IMR-90 (cell line): ENCODE data around the gene E2F4. TPM values are rescaled to one million over a fixed set of nuclear protein-coding genes. Genes with fewer than 3 reads are reported as not detected.

ENCODE experiments used
- ATAC-seq: fragments of 200-7000 bp; cut with Tn5 transposase; 2 replicates; pipeline ENCODE4 v1.9.1; 2020; ENCODE audit warnings: low read depth, mild to moderate bottlenecking, moderate library complexity
- BruUV-seq: library from RNA; stranded (reverse); fragments of 400-500 nt; replicated peaks from 2 replicates; lab custom pipeline; 2021; lab: Mats Ljungman, UMichigan
- CTCF ChIA-PET: fragments of 300-600 bp; formaldehyde crosslinking; extraction: SDS; loops from one replicate; lab custom pipeline; 2021; ENCODE audit warnings: antibody characterized with exemption; lab: Yijun Ruan, JAX
- POLR2A ChIA-PET: fragments of 300-600 bp; sonication (Branson Sonifier 250); formaldehyde crosslinking; loops from one replicate; lab custom pipeline; 2022; ENCODE audit warnings: antibody characterized with exemption; ENCODE audit not compliant: unreplicated experiment; lab: Charles Lee
- DNase-seq: peaks from one replicate; pipeline ENCODE4 v3.0.0; 2013
- H2AFZ ChIP-seq: replicated peaks from 2 replicates; pipeline ENCODE3; 2013; ENCODE audit warnings: low read length, mild to moderate bottlenecking; ENCODE audit not compliant: poor library complexity
- H2AK5ac ChIP-seq: 2 replicates; pipeline ENCODE4 v1.6.1; 2013; ENCODE audit warnings: low read depth, low read length, inconsistent platforms
- H2AK9ac ChIP-seq: replicated peaks from 2 replicates; pipeline ENCODE3; 2013; ENCODE audit warnings: mild to moderate bottlenecking, low read depth, low read length, moderate library complexity; ENCODE audit not compliant: poor library complexity
- H2BK120ac ChIP-seq: 2 replicates; pipeline ENCODE4 v1.6.1; 2013; ENCODE audit warnings: low read depth, low read length, inconsistent platforms
- H2BK15ac ChIP-seq: 3 replicates; pipeline ENCODE4 v1.6.1; 2013; ENCODE audit warnings: low read depth, low read length, inconsistent platforms
- H2BK20ac ChIP-seq: 2 replicates; pipeline ENCODE4 v1.6.1; 2013; ENCODE audit warnings: low read depth, mild to moderate bottlenecking, inconsistent platforms, low read length, moderate library complexity
- H2BK5ac ChIP-seq: 2 replicates; pipeline ENCODE4 v1.6.1; 2013; ENCODE audit warnings: mild to moderate bottlenecking, low read depth, low read length, inconsistent platforms; ENCODE audit not compliant: poor library complexity, severe bottlenecking
- H3K14ac ChIP-seq: replicated peaks from 2 replicates; pipeline ENCODE4 v1.6.1; 2013; ENCODE audit warnings: low read depth, low read length, inconsistent platforms
- H3K18ac ChIP-seq: 2 replicates; pipeline ENCODE4 v1.6.1; 2013; ENCODE audit warnings: low read depth, low read length, control low read depth
- H3K23ac ChIP-seq: 2 replicates; pipeline ENCODE4 v1.6.1; 2013; ENCODE audit warnings: low read depth, low read length, inconsistent platforms
- H3K27ac ChIP-seq: 2 replicates; pipeline ENCODE4 v1.5.1; 2013; ENCODE audit warnings: mild to moderate bottlenecking, control low read depth, low read length; ENCODE audit not compliant: insufficient read depth
- H3K27me3 ChIP-seq: 2 replicates; pipeline ENCODE4 v1.6.1; 2013; ENCODE audit warnings: low read length; ENCODE audit not compliant: control insufficient read depth, insufficient read depth
- H3K36me3 ChIP-seq: 2 replicates; pipeline ENCODE4 v1.6.1; 2013; ENCODE audit warnings: low read length, mixed read lengths; ENCODE audit not compliant: control insufficient read depth, insufficient read depth
- H3K4ac ChIP-seq: 2 replicates; pipeline ENCODE4 v1.6.1; 2013; ENCODE audit warnings: low read depth, low read length, inconsistent platforms
- H3K4me1 ChIP-seq: 2 replicates; pipeline ENCODE4 v1.6.1; 2013; ENCODE audit warnings: low read length, mixed read lengths; ENCODE audit not compliant: control insufficient read depth, insufficient read depth
- H3K4me2 ChIP-seq: 2 replicates; pipeline ENCODE4 v1.6.1; 2013; ENCODE audit warnings: low read depth, mild to moderate bottlenecking, control low read depth, low read length, moderate library complexity
- H3K4me3 ChIP-seq: 2 replicates; pipeline ENCODE4 v1.5.1; 2013; ENCODE audit warnings: low read depth, mild to moderate bottlenecking, control low read depth, low read length, moderate library complexity; ENCODE audit not compliant: insufficient read depth
- H3K56ac ChIP-seq: 2 replicates; pipeline ENCODE4 v1.6.1; 2013; ENCODE audit warnings: low read length, inconsistent platforms; ENCODE audit not compliant: insufficient read depth; ENCODE audit errors: extremely low read depth
- H3K79me1 ChIP-seq, 2 experiments: 2 replicates each; pipeline ENCODE4 v1.6.1; 2013; ENCODE audit warnings: low read length in 2 of 2, inconsistent platforms in 1 of 2, low read depth in 1 of 2
- H3K9ac ChIP-seq: 2 replicates; pipeline ENCODE4 v1.6.1; 2013; ENCODE audit warnings: low read depth, low read length, control low read depth
- H3K9me1 ChIP-seq: 2 replicates; pipeline ENCODE4 v1.6.1; 2013; ENCODE audit warnings: low read length, inconsistent platforms; ENCODE audit not compliant: insufficient read depth
- H3K9me3 ChIP-seq: 2 replicates; pipeline ENCODE4 v1.6.1; 2013; ENCODE audit warnings: low read length; ENCODE audit not compliant: control insufficient read depth, insufficient read depth
- H4K20me1 ChIP-seq: 2 replicates; pipeline ENCODE4 v1.6.1; 2013; ENCODE audit warnings: low read length, inconsistent platforms; ENCODE audit not compliant: insufficient read depth
- H4K5ac ChIP-seq: 2 replicates; pipeline ENCODE4 v1.6.1; 2013; ENCODE audit warnings: mild to moderate bottlenecking, low read depth, low read length, control low read depth
- H4K8ac ChIP-seq, 2 experiments: 2 replicates each; pipeline ENCODE4 v1.6.1; 2013; ENCODE audit warnings: low read depth in 2 of 2, low read length in 2 of 2, control low read depth in 1 of 2, inconsistent platforms in 1 of 2
- H4K91ac ChIP-seq: 2 replicates; pipeline ENCODE4 v1.6.1; 2013; ENCODE audit warnings: low read depth, low read length, inconsistent platforms; ENCODE audit not compliant: insufficient read depth
- ELK1 ChIP-seq: fragments of 150-350 bp; IDR thresholded peaks from 2 replicates; pipeline ENCODE4 v1.6.1; 2016; ENCODE audit warnings: low read depth, mild to moderate bottlenecking, low read length, moderate library complexity, borderline replicate concordance
- FOS ChIP-seq: fragments of 150-350 bp; IDR thresholded peaks from 2 replicates; pipeline ENCODE4 v1.6.1; 2016; ENCODE audit warnings: low read depth, low read length
- RCOR1 ChIP-seq: IDR thresholded peaks from 2 replicates; pipeline ENCODE4 v1.6.1; 2012; ENCODE audit warnings: mild to moderate bottlenecking, low read length, improper control_type of control experiment; ENCODE audit not compliant: insufficient replicate concordance
- RFX5 ChIP-seq: IDR thresholded peaks from 2 replicates; pipeline ENCODE4 v1.8.0; 2012; ENCODE audit warnings: low read depth, mild to moderate bottlenecking, low read length, moderate library complexity
- SMC3 ChIP-seq: fragments of 150-350 bp; IDR thresholded peaks from 2 replicates; pipeline ENCODE4 v1.6.1; 2016; ENCODE audit warnings: low read depth, mild to moderate bottlenecking, antibody characterized with exemption, low read length, moderate library complexity
- dilution Hi-C: fragments of 300-500 bp; cut with HindIII; formaldehyde crosslinking; loops from one replicate; pipeline ENCODE4 v1.14.3; 2018; ENCODE audit warnings: low sequenced_read_pairs; ENCODE audit not compliant: unreplicated experiment
- in situ Hi-C: fragments of 300-500 bp; cut with MboI; formaldehyde crosslinking; loops from 3 replicates; pipeline ENCODE4 v1.14.3; 2019; ENCODE audit warnings: low sequenced_read_pairs, inconsistent platforms, mixed read lengths
- intact Hi-C: fragments of 100-400 bp; cut with micrococcal nuclease; formaldehyde crosslinking; loops from 2 replicates; pipeline ENCODE4 v1.10.0; 2022
- polyA plus RNA-seq, 3 experiments: library from polyadenylated mRNA; depleted of rRNA; stranded (reverse); fragments of >200 nt; gene quantifications; 2 replicates each; pipeline ENCODE4 v1.2.3, GENCODE V29; 2012; ENCODE audit warnings: low replicate concordance in 1 of 3
- total RNA-seq: library from RNA; depleted of rRNA; stranded (reverse); fragments of >200 nt; gene quantifications from 2 replicates; pipeline ENCODE4 v1.2.3, GENCODE V29; 2012

The E2F4 gene
- total and polyA plus RNA-seq, 2 of the 4 experiments (the other 2 are of a cell fraction) = 63.4 to 103 TPM

- intact Hi-C loops = no loop called here
- no peak overlapping the region for H2AK9ac ChIP-seq
- DNase-seq (no peak), ATAC-seq (no peak)
- H3K23ac ChIP-seq = peak overlapping the region; percentile 24
- TF ChIP-seq SMC3 = no peak
- no peak for TF ChIP-seq RCOR1
- no peak for TF ChIP-seq ELK1
- no peak for TF ChIP-seq FOS
- TF ChIP-seq RFX5 = no peak
- H4K91ac ChIP-seq = no peak overlapping the region
- no peak overlapping the region for H2AFZ ChIP-seq
- BruUV-seq = no TSS peak
- H4K20me1 ChIP-seq = peaks cover 34% of the 10 kb centered on the region
- H3K56ac ChIP-seq = no peak overlapping the region
- H3K9ac ChIP-seq = peak overlapping the region; percentile 98; the same call in 1 of the 2 replicates
- peaks cover 23% of the 10 kb centered on the region for H3K9me1 ChIP-seq
- no peak overlapping the region for H4K5ac ChIP-seq
- peaks cover 15% of the 10 kb centered on the region for H3K4me1 ChIP-seq
- no peaks in the 10 kb centered on the region for H3K27me3 ChIP-seq
- H2BK20ac ChIP-seq = no peak overlapping the region
- no peak overlapping the region for H2BK5ac ChIP-seq
- dilution Hi-C loops = no loop called here
- ChIA-PET CTCF (no interaction called here), POLR2A (no interaction called here)
- no peak overlapping the region for H3K27ac ChIP-seq
- H3K18ac ChIP-seq = no peak overlapping the region
- H3K9me3 ChIP-seq = no peaks in the 10 kb centered on the region
- H3K36me3 ChIP-seq = peaks cover 51% of the 10 kb centered on the region
- no peak overlapping the region for H2BK15ac ChIP-seq
- no peak overlapping the region for H3K14ac ChIP-seq
- no peak overlapping the region for H4K8ac ChIP-seq
- in situ Hi-C loops = no loop called here
- peaks cover 25 to 54% of the 10 kb centered on the region in 2 experiments for H3K79me1 ChIP-seq
- H3K4me3 ChIP-seq = no peak overlapping the region
- H3K4me2 ChIP-seq = peak overlapping the region; percentile 75
- no peak overlapping the region for H2AK5ac ChIP-seq
- H2BK120ac ChIP-seq = no peak overlapping the region
- no peak overlapping the region for H3K4ac ChIP-seq
Observed at GRCh38 chr16:67193536-67193935, 1.6 kb downstream of the E2F4 start.
